Activated naive CD4-positive, alpha-beta T cell treated with anti-CD3 and anti-CD28 coated beads for 36 hours (primary cell): ENCODE measurements around the gene FBLN1. TPM values are rescaled to one million over a fixed set of nuclear protein-coding genes. Genes with fewer than 3 reads are reported as not detected.

ENCODE experiments used
- CTCF ChIA-PET: fragments of 350-600 bp; sonication (Branson Sonifier 250); formaldehyde crosslinking; loops from one replicate; lab custom pipeline; 2021; ENCODE audit warnings: antibody characterized with exemption; lab: Charles Lee
- DNase-seq: peaks from one replicate; pipeline ENCODE4 v3.0.0-alpha.2; 2020
- H3K27ac Mint-ChIP-seq: one replicate; pipeline ENCODE4 v1.8.0; 2021; ENCODE audit warnings: mild to moderate bottlenecking, mixed read lengths
- H3K27me3 Mint-ChIP-seq: one replicate; pipeline ENCODE4 v1.8.0; 2021; ENCODE audit warnings: low read depth, mixed read lengths
- H3K36me3 Mint-ChIP-seq: one replicate; pipeline ENCODE4 v1.8.0; 2021; ENCODE audit warnings: low read depth, mixed read lengths
- H3K4me1 Mint-ChIP-seq: one replicate; pipeline ENCODE4 v1.8.0; 2021; ENCODE audit warnings: low read depth, mixed read lengths
- H3K4me3 Mint-ChIP-seq: one replicate; pipeline ENCODE4 v1.8.0; 2021; ENCODE audit warnings: mild to moderate bottlenecking, moderate library complexity, mixed read lengths
- H3K9me3 Mint-ChIP-seq: one replicate; pipeline ENCODE4 v1.8.0; 2021; ENCODE audit warnings: mixed read lengths
- intact Hi-C: fragments of 100-400 bp; cut with micrococcal nuclease; formaldehyde crosslinking; loops from one replicate; pipeline ENCODE4 v1.15.1; 2023
- total RNA-seq, 2 experiments: library from RNA; stranded (reverse); gene quantifications; one replicate each; pipeline ENCODE4 v1.2.3, GENCODE V29; 2021

The FBLN1 gene
- total RNA-seq, 2 experiments from 2014 or later: not detected

- Mint-ChIP-seq H3K9me3 (no peaks in the 10 kb centered on the region), H3K27me3 (no peaks in the 10 kb centered on the region), H3K4me3 (no peak overlapping the region), H3K36me3 (no peaks in the 10 kb centered on the region), H3K4me1 (no peaks in the 10 kb centered on the region), H3K27ac (no peak overlapping the region)
- intact Hi-C loops: no loop called here
- DNase-seq: no peak
- CTCF ChIA-PET: interaction anchor here (0.6 kb wide), 1 partner anchor 18 kb away, joined by 4 read pairs; no protein-coding TSS in a partner anchor
These were observed 22.8 kb downstream of the FBLN1 start for GRCh38 chr22:45525480-45525879.

- Mint-ChIP-seq H3K27me3 (no peaks in the 10 kb centered on the region), H3K4me3 (no peak overlapping the region), H3K9me3 (no peaks in the 10 kb centered on the region), H3K4me1 (no peaks in the 10 kb centered on the region), H3K36me3 (no peaks in the 10 kb centered on the region), H3K27ac (no peak overlapping the region)
- intact Hi-C loops: no loop called here
- DNase-seq: no peak
- CTCF ChIA-PET: no interaction called here
These were observed 23.6 kb downstream of the FBLN1 start for GRCh38 chr22:45526281-45526680.

DNA sequence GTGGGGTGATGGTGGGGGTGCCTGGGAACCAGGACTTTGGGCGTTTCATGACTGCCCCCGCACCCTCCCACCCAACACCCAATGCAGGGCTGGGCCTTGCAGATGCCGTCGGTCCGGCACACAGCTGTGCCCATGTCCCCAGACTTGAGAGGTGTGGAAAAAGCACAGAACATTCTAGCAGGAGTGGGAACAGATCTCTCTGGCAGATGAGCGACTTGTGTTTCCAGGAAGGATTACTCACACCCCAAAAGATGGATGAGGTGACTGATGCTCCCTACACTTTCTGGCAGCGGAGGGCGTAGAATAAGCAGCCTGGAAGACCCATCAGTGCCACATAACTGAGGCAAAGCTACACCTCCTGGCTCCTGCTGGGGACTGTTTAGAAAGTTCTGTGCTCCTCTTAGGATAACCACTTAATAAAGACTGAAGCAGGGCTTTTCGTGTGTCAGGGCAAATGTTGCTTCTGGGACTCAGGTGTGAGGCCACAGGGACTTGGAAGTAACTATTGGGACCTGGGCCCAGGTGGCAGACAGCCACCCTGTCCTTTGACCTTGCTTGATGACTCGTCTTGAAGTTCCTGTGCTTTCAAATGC is 24.2 kb downstream of the FBLN1 start:
- H3K27ac Mint-ChIP-seq: no peak overlapping the region
- no peaks in the 10 kb centered on the region for H3K9me3 Mint-ChIP-seq
- H3K4me1 Mint-ChIP-seq: no peaks in the 10 kb centered on the region

GRCh38 chr22:45527456-45527855 is 24.8 kb downstream of the FBLN1 start:
- CTCF ChIA-PET: no interaction called here
- Mint-ChIP-seq H3K27me3 (no peaks in the 10 kb centered on the region), H3K4me1 (no peaks in the 10 kb centered on the region), H3K36me3 (no peaks in the 10 kb centered on the region), H3K27ac (no peak overlapping the region), H3K4me3 (no peak overlapping the region), H3K9me3 (no peaks in the 10 kb centered on the region)
- DNase-seq: no peak
- intact Hi-C loops: no loop called here

More for the DNA sequence above, 24.2 kb downstream of the FBLN1 start:
- no peaks in the 10 kb centered on the region for H3K36me3 Mint-ChIP-seq
- intact Hi-C loops: no loop called here
- CTCF ChIA-PET: no interaction called here
- no peaks in the 10 kb centered on the region for H3K27me3 Mint-ChIP-seq
- H3K4me3 Mint-ChIP-seq: no peak overlapping the region
- DNase-seq: no peak

- CTCF ChIA-PET: no interaction called here
- no peaks in the 10 kb centered on the region for H3K36me3 Mint-ChIP-seq
- H3K4me1 Mint-ChIP-seq: no peaks in the 10 kb centered on the region
- H3K4me3 Mint-ChIP-seq: no peak overlapping the region
- H3K9me3 Mint-ChIP-seq: no peaks in the 10 kb centered on the region
- no peaks in the 10 kb centered on the region for H3K27me3 Mint-ChIP-seq
- no peak overlapping the region for H3K27ac Mint-ChIP-seq
- intact Hi-C loops: no loop called here
- DNase-seq: no peak
These were observed 25.4 kb downstream of the FBLN1 start for GRCh38 chr22:45528046-45528445.

DNA sequence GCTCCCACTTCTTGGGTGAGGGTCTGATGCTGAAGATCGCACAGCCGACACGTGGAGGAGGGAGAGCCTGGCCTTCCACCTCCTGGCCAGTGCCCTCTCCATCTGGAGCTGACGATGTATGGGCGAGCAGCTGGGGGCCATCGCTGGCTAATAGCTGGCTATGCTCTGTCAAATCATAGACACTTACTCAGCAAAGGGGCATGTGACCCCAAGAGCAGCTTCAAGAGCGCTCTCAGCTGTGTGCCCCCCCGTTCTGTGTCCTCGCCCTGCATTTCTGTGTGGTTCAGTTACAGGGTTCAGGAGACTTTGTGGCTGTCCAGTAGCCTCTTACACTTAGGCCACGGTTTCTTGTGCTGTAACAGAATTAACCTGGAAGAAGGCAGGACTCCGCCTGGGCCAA is 26.4 kb downstream of the FBLN1 start:
- H3K27me3 Mint-ChIP-seq: no peaks in the 10 kb centered on the region
- no peaks in the 10 kb centered on the region for H3K4me1 Mint-ChIP-seq
- H3K27ac Mint-ChIP-seq: no peak overlapping the region
- no peak for DNase-seq
- no peak overlapping the region for H3K4me3 Mint-ChIP-seq
- intact Hi-C loops: no loop called here
- H3K9me3 Mint-ChIP-seq: no peaks in the 10 kb centered on the region
- CTCF ChIA-PET: no interaction called here
- H3K36me3 Mint-ChIP-seq: no peaks in the 10 kb centered on the region

GRCh38 chr22:45529971-45530575 is 27.4 kb downstream of the FBLN1 start:
- H3K36me3 Mint-ChIP-seq: no peaks in the 10 kb centered on the region
- CTCF ChIA-PET: no interaction called here
- H3K4me3 Mint-ChIP-seq: no peak overlapping the region
- no peak overlapping the region for H3K27ac Mint-ChIP-seq
- DNase-seq: no peak
- H3K9me3 Mint-ChIP-seq: no peaks in the 10 kb centered on the region
- no peaks in the 10 kb centered on the region for H3K27me3 Mint-ChIP-seq
- intact Hi-C loops: no loop called here
- H3K4me1 Mint-ChIP-seq: no peaks in the 10 kb centered on the region

DNA sequence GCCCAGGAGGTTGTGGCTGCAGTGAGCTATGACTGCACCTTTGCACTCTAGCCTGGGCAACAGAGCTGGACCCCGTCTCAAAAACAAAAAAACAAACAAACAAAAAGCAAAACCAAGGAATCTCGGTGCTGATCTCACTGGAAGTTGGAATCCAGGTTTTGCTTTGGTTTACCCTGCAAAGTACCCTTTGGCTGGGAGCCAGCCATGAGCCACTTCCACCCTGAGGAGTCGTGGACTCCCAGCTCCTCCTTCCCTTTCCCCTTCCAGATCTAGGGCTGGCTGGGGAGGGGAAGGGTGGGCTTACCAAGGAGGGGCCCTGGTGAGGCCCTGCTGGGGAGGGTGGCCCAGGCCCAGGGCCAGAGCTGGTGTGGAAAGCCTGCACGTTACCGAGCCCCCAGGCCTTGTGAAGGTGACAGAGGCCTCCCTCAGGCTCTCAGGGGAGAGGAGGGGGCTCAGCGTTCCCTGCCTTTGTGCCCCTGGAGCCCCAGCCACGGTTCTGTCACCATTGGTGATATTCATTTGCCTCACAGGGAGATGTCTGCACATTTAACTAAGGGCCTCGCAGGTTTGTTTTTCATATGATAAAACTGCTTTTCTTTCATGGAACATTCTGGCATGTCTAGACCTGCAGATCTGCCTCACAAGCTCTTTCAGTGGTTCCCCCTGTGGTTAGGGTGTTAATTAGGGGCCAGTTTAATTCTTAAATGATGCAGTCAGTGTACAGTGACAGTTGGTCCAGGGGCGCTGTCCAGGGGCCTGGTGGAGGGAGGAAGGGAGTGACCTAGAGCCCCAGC is 29.0 kb downstream of the FBLN1 start:
- intact Hi-C loops: no loop called here
- H3K4me1 Mint-ChIP-seq: no peaks in the 10 kb centered on the region
- DNase-seq: no peak
- H3K4me3 Mint-ChIP-seq: no peak overlapping the region
- no peaks in the 10 kb centered on the region for H3K9me3 Mint-ChIP-seq
- no peaks in the 10 kb centered on the region for H3K27me3 Mint-ChIP-seq
- no peaks in the 10 kb centered on the region for H3K36me3 Mint-ChIP-seq
- no peak overlapping the region for H3K27ac Mint-ChIP-seq
- CTCF ChIA-PET: no interaction called here

- intact Hi-C loops: no loop called here
- H3K36me3 Mint-ChIP-seq: no peaks in the 10 kb centered on the region
- no peak overlapping the region for H3K27ac Mint-ChIP-seq
- H3K4me3 Mint-ChIP-seq: no peak overlapping the region
- CTCF ChIA-PET: no interaction called here
- H3K27me3 Mint-ChIP-seq: no peaks in the 10 kb centered on the region
- no peaks in the 10 kb centered on the region for H3K9me3 Mint-ChIP-seq
- no peak for DNase-seq
- no peaks in the 10 kb centered on the region for H3K4me1 Mint-ChIP-seq
These were observed 29.6 kb downstream of the FBLN1 start for GRCh38 chr22:45532235-45532631.

DNA sequence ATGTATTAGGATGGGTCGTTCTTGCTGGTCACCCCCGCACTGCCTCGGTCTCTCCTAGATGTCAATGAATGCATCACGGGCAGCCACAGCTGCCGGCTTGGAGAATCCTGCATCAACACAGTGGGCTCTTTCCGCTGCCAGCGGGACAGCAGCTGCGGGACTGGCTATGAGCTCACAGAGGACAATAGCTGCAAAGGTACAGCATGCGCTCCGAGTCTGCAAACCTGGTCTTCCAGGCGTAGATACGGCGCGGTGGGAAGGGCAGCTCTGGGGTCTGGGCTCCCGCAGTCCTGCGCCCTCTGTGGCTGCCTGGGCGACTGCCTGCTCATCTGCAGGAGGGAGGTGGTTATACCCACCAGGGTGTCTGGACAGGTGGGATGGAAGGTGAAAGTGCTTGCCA is 31.0 kb downstream of the FBLN1 start:
- Mint-ChIP-seq H3K4me1 (no peaks in the 10 kb centered on the region), H3K27ac (no peak overlapping the region), H3K36me3 (no peaks in the 10 kb centered on the region), H3K9me3 (no peaks in the 10 kb centered on the region), H3K4me3 (no peak overlapping the region), H3K27me3 (peaks cover 2% of the 10 kb centered on the region)
- CTCF ChIA-PET: no interaction called here
- intact Hi-C loops: no loop called here
- no peak for DNase-seq

GRCh38 chr22:45534339-45535192 is 31.9 kb downstream of the FBLN1 start:
- Mint-ChIP-seq H3K4me1 (no peaks in the 10 kb centered on the region), H3K27me3 (peaks cover 2% of the 10 kb centered on the region), H3K9me3 (no peaks in the 10 kb centered on the region), H3K36me3 (no peaks in the 10 kb centered on the region), H3K4me3 (no peak overlapping the region), H3K27ac (no peak overlapping the region)
- no peak for DNase-seq
- CTCF ChIA-PET: no interaction called here
- intact Hi-C loops: no loop called here

GRCh38 chr22:45535290-45535689 is 32.6 kb downstream of the FBLN1 start:
- H3K27me3 Mint-ChIP-seq: peaks cover 2% of the 10 kb centered on the region
- H3K36me3 Mint-ChIP-seq: no peaks in the 10 kb centered on the region
- H3K4me1 Mint-ChIP-seq: no peaks in the 10 kb centered on the region
- intact Hi-C loops: no loop called here
- H3K9me3 Mint-ChIP-seq: no peaks in the 10 kb centered on the region
- DNase-seq: no peak
- H3K27ac Mint-ChIP-seq: no peak overlapping the region
- CTCF ChIA-PET: no interaction called here
- H3K4me3 Mint-ChIP-seq: no peak overlapping the region
